Endodermal cell (in vitro differentiated cells): ENCODE data around the gene DENND4B. TPM values are rescaled to one million over a fixed set of nuclear protein-coding genes. Genes with fewer than 3 reads are reported as not detected.
A peak's percentile ranks its signal among the peaks of the same experiment; 100 is the strongest.

Experiments
- DNase-seq: peaks from one replicate; pipeline ENCODE4 v3.0.0-alpha.2; 2017
- H3K27ac ChIP-seq: 2 replicates; pipeline ENCODE4 v1.5.1; 2013; ENCODE audit warnings: mild to moderate bottlenecking, low read depth, low read length, moderate library complexity
- H3K27me3 ChIP-seq: 2 replicates; pipeline ENCODE4 v1.6.1; 2013; ENCODE audit warnings: mild to moderate bottlenecking, low read length, moderate library complexity; ENCODE audit not compliant: insufficient read depth, control insufficient read depth, poor library complexity, severe bottlenecking
- H3K36me3 ChIP-seq: 2 replicates; pipeline ENCODE4 v1.7.0; 2013; ENCODE audit warnings: mild to moderate bottlenecking, low read length, moderate library complexity; ENCODE audit not compliant: control insufficient read depth, insufficient read depth
- H3K4me1 ChIP-seq: one replicate; pipeline ENCODE4 v1.7.0; 2013; ENCODE audit warnings: low read length; ENCODE audit not compliant: control insufficient read depth, insufficient read depth
- H3K4me3 ChIP-seq: 2 replicates; pipeline ENCODE4 v1.5.1; 2013; ENCODE audit warnings: mild to moderate bottlenecking, low read length, moderate library complexity
- H3K9ac ChIP-seq: 2 replicates; pipeline ENCODE4 v1.6.1; 2013; ENCODE audit warnings: mild to moderate bottlenecking, low read length, moderate library complexity; ENCODE audit not compliant: poor library complexity, severe bottlenecking; ENCODE audit errors: extremely low read depth
- H3K9me3 ChIP-seq: 2 replicates; pipeline ENCODE4 v1.6.1; 2013; ENCODE audit warnings: mild to moderate bottlenecking, low read length, moderate library complexity; ENCODE audit not compliant: control insufficient read depth
- H3K27ac Mint-ChIP-seq: 2 replicates; pipeline ENCODE4 v1.8.0; 2020; ENCODE audit warnings: mixed read lengths
- H3K27me3 Mint-ChIP-seq: 2 replicates; pipeline ENCODE4 v1.8.0; 2021; ENCODE audit warnings: mild to moderate bottlenecking, mixed read lengths; ENCODE audit not compliant: insufficient read depth
- H3K36me3 Mint-ChIP-seq: 2 replicates; pipeline ENCODE4 v1.8.0; 2020; ENCODE audit warnings: low read depth, mixed read lengths
- H3K4me1 Mint-ChIP-seq: 2 replicates; pipeline ENCODE4 v1.8.0; 2020; ENCODE audit warnings: mixed read lengths
- H3K4me3 Mint-ChIP-seq: 2 replicates; pipeline ENCODE4 v1.8.0; 2020; ENCODE audit warnings: mild to moderate bottlenecking, moderate library complexity, mixed read lengths
- H3K9me3 Mint-ChIP-seq: 2 replicates; pipeline ENCODE4 v1.8.0; 2020; ENCODE audit warnings: mild to moderate bottlenecking, mixed read lengths
- WGBS, 2 experiments: methylation state at CpG; one replicate each; pipeline versions ENCODE4 v1.1.5 to v1.1.7; 2013; ENCODE audit warnings: missing lambda C conversion rate in 2 of 2, mixed read lengths in 1 of 2; ENCODE audit not compliant: insufficient coverage in 1 of 2, insufficient read length in 1 of 2; 5-methylcytosine and 5-hydroxymethylcytosine counted together
- total RNA-seq, 2 donors: library from RNA; stranded (reverse); fragmentation: NEBNext Ultra II Directional in 1 of 2; extraction: Animal tissue kit (Norgen Biotek cat#: 25700) in 1 of 2; gene quantifications; 2 replicates in 1 of 2; 3 replicates in 1 of 2; pipeline ENCODE4 v1.2.1, GENCODE V29; 2021
- TF ChIP-seq, protein P1 (sequence below): fragments of 200-600 bp; sonication (generic); conservative IDR thresholded peaks from 2 replicates; pipeline ENCODE4 v1.5.0; 2021; ENCODE audit warnings: antibody characterized with exemption, mild to moderate bottlenecking

Gene DENND4B
- total RNA-seq, 2 donors from 2014 or later: 89.5 to 115 TPM

GRCh38 chr1:153945795-153946621 lies 510 bp downstream of the DENND4B start:
- Mint-ChIP-seq H3K4me1 (peaks cover 4% of the 10 kb centered on the region), H3K27ac (peak overlapping the region; percentile 70), H3K36me3 (peaks cover 35% of the 10 kb centered on the region), H3K9me3 (no peaks in the 10 kb centered on the region), H3K4me3 (peak overlapping the region; percentile 78), H3K27me3 (no peaks in the 10 kb centered on the region)
- Histone ChIP-seq H3K4me1 (no peaks in the 10 kb centered on the region), H3K4me3 (peak overlapping the region; percentile 92), H3K36me3 (peaks cover 45% of the 10 kb centered on the region), H3K27ac (peak overlapping the region; percentile 41), H3K9ac (peak overlapping the region; percentile 62), H3K9me3 (no peaks in the 10 kb centered on the region), H3K27me3 (no peaks in the 10 kb centered on the region)
- WGBS, 2 experiments: 0% methylated on average over 95 of the region's 95 CpGs; no CpG with 5 or more reads in 1 of the 2 experiments
- TF ChIP-seq, protein P1, sequence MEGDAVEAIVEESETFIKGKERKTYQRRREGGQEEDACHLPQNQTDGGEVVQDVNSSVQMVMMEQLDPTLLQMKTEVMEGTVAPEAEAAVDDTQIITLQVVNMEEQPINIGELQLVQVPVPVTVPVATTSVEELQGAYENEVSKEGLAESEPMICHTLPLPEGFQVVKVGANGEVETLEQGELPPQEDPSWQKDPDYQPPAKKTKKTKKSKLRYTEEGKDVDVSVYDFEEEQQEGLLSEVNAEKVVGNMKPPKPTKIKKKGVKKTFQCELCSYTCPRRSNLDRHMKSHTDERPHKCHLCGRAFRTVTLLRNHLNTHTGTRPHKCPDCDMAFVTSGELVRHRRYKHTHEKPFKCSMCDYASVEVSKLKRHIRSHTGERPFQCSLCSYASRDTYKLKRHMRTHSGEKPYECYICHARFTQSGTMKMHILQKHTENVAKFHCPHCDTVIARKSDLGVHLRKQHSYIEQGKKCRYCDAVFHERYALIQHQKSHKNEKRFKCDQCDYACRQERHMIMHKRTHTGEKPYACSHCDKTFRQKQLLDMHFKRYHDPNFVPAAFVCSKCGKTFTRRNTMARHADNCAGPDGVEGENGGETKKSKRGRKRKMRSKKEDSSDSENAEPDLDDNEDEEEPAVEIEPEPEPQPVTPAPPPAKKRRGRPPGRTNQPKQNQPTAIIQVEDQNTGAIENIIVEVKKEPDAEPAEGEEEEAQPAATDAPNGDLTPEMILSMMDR: no peak
- DNase-seq: peak; percentile 83

- no peak overlapping the region for H3K27ac ChIP-seq
- TF ChIP-seq, protein P1: no peak
- H3K4me3 ChIP-seq: peak overlapping the region; percentile 92
- H3K27ac Mint-ChIP-seq: peak overlapping the region; percentile 70
- peak overlapping the region; percentile 78 for H3K4me3 Mint-ChIP-seq
- no peaks in the 10 kb centered on the region for H3K27me3 ChIP-seq
- H3K36me3 ChIP-seq: peaks cover 40% of the 10 kb centered on the region
- no peaks in the 10 kb centered on the region for H3K27me3 Mint-ChIP-seq
- H3K9me3 ChIP-seq: no peaks in the 10 kb centered on the region
- 61 to 68% methylated on average over 6 to 12 of the region's 12 CpGs for WGBS, 2 experiments
- H3K36me3 Mint-ChIP-seq: peaks cover 33% of the 10 kb centered on the region
- no peaks in the 10 kb centered on the region for H3K9me3 Mint-ChIP-seq
- no peaks in the 10 kb centered on the region for H3K4me1 ChIP-seq
- no peak for DNase-seq
- peaks cover 4% of the 10 kb centered on the region for H3K4me1 Mint-ChIP-seq
- peak overlapping the region; percentile 62 for H3K9ac ChIP-seq
Measured at GRCh38 chr1:153945131-153945794, 1.3 kb downstream of the DENND4B start.

DNA sequence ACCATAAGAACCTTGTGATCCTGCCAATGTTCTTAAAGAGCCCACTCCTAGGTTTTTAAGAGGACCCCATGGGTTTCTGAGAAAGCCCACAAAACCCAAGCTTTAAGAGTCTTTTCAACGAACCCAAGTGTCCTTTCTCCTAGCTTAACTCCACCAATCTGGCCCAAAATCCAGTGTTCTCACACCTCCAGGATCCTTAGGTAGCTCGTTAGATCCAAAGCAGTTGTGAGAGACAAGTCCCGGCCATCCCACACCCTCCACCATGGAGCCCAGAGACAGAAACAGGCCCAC lies 1.7 kb downstream of the DENND4B start:
- no peak overlapping the region for H3K27ac ChIP-seq
- no peaks in the 10 kb centered on the region for H3K9me3 ChIP-seq
- TF ChIP-seq, protein P1: no peak
- H3K4me3 Mint-ChIP-seq: peak overlapping the region; percentile 78
- H3K36me3 Mint-ChIP-seq: peaks cover 35% of the 10 kb centered on the region
- peak overlapping the region; percentile 92 for H3K4me3 ChIP-seq
- no peaks in the 10 kb centered on the region for H3K27me3 Mint-ChIP-seq
- no peak overlapping the region for H3K9ac ChIP-seq
- H3K27me3 ChIP-seq: no peaks in the 10 kb centered on the region
- H3K27ac Mint-ChIP-seq: peak overlapping the region; percentile 52
- WGBS, 2 experiments: 75 to 96% methylated on average over 1 to 3 of the region's 3 CpGs
- peaks cover 38% of the 10 kb centered on the region for H3K36me3 ChIP-seq
- no peaks in the 10 kb centered on the region for H3K9me3 Mint-ChIP-seq
- no peaks in the 10 kb centered on the region for H3K4me1 ChIP-seq
- peaks cover 4% of the 10 kb centered on the region for H3K4me1 Mint-ChIP-seq
- no peak for DNase-seq
